ACC112 (cell line): Measurements from ENCODE around the gene EVX1.
A peak's percentile ranks its signal among the peaks of the same experiment; 100 is the strongest.

Experiments
- H2AFZ ChIP-seq: fragments of 200-600 bp; sonication (generic); one replicate; pipeline ENCODE4 v1.6.0; 2017; ENCODE audit warnings: antibody characterized with exemption, low read length; ENCODE audit not compliant: unreplicated experiment
- H3K27ac ChIP-seq: fragments of 200-600 bp; sonication (generic); 2 replicates; pipeline ENCODE4 v1.5.1; 2014; ENCODE audit warnings: low read depth, mild to moderate bottlenecking, antibody characterized with exemption, low read length, moderate library complexity
- H3K27me3 ChIP-seq: fragments of 200-600 bp; sonication (generic); 2 replicates; pipeline ENCODE4 v1.6.1; 2014; ENCODE audit warnings: mild to moderate bottlenecking, antibody characterized with exemption, low read length, moderate library complexity, mixed read lengths; ENCODE audit not compliant: insufficient read depth
- H3K36me3 ChIP-seq: fragments of 200-600 bp; sonication (generic); 2 replicates; pipeline ENCODE4 v1.6.1; 2016; ENCODE audit warnings: mild to moderate bottlenecking, antibody characterized with exemption, low read length, moderate library complexity, mixed read lengths; ENCODE audit not compliant: insufficient read depth
- H3K4me1 ChIP-seq: fragments of 200-600 bp; sonication (generic); one replicate; pipeline ENCODE4 v1.6.1; 2016; ENCODE audit warnings: low read length, mixed read lengths; ENCODE audit not compliant: insufficient read depth, unreplicated experiment, control insufficient read depth
- H3K4me3 ChIP-seq: fragments of 200-600 bp; sonication (generic); 2 replicates; pipeline ENCODE4 v1.5.1; 2014; ENCODE audit warnings: mild to moderate bottlenecking, low read depth, low read length
- H3K79me2 ChIP-seq: fragments of 200-600 bp; sonication (generic); one replicate; pipeline ENCODE4 v1.6.0; 2016; ENCODE audit warnings: low read length; ENCODE audit not compliant: control insufficient read depth, unreplicated experiment, insufficient read depth

The EVX1 gene

GRCh38 chr7:27238979-27239386 is 3.6 kb upstream of the EVX1 start:
- no peaks in the 10 kb centered on the region for H3K36me3 ChIP-seq
- H3K4me1 ChIP-seq = no peaks in the 10 kb centered on the region
- H3K27ac ChIP-seq = no peak overlapping the region
- H3K4me3 ChIP-seq = no peak overlapping the region
- no peak overlapping the region for H2AFZ ChIP-seq
- no peaks in the 10 kb centered on the region for H3K79me2 ChIP-seq
- H3K27me3 ChIP-seq = peaks cover 85% of the 10 kb centered on the region

DNA sequence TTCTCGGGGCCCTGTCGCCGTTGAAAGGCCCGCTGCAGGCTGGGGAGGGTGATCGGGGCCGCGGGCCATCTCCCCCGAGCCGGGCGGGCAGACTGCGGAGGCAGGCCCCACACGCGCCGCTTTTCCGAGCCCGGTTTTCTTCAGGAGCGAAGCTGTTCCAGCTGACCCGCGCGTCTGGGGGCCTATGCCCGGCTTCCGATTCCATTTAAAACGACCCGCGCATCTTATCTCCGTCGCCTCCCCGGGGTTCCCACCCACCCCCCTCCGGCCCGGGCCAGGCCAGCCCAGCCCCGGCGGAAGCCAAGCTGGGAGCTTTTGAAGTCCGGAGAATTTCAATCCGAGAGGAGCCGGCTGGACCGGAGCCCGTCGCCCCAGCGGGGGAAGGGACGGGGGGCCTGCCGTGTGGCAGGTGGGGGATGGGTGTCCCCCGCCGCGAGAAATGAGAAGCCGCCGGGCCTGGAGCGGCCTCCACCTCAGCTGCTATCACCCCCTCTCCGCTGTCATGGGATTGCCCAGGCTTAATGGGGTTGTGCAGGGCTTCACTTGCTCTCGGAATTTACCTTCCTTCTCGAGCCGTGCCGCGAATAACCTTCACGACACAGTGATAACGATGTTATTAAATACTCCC is 3.1 kb upstream of the EVX1 start:
- Histone ChIP-seq H3K27ac (no peak overlapping the region), H3K27me3 (peaks cover 90% of the 10 kb centered on the region), H3K79me2 (no peaks in the 10 kb centered on the region), H3K36me3 (no peaks in the 10 kb centered on the region), H3K4me1 (no peaks in the 10 kb centered on the region), H3K4me3 (no peak overlapping the region), H2AFZ (no peak overlapping the region)

GRCh38 chr7:27240015-27240731 is 2.4 kb upstream of the EVX1 start:
- no peaks in the 10 kb centered on the region for H3K36me3 ChIP-seq
- peaks cover 95% of the 10 kb centered on the region for H3K27me3 ChIP-seq
- no peaks in the 10 kb centered on the region for H3K4me1 ChIP-seq
- H3K27ac ChIP-seq = no peak overlapping the region
- H3K4me3 ChIP-seq = no peak overlapping the region
- no peak overlapping the region for H2AFZ ChIP-seq
- no peaks in the 10 kb centered on the region for H3K79me2 ChIP-seq

- no peaks in the 10 kb centered on the region for H3K4me1 ChIP-seq
- peaks cover 95% of the 10 kb centered on the region for H3K27me3 ChIP-seq
- no peak overlapping the region for H2AFZ ChIP-seq
- no peaks in the 10 kb centered on the region for H3K79me2 ChIP-seq
- no peak overlapping the region for H3K4me3 ChIP-seq
- H3K36me3 ChIP-seq = no peaks in the 10 kb centered on the region
- no peak overlapping the region for H3K27ac ChIP-seq
Measured at GRCh38 chr7:27241189-27242056, 1.2 kb upstream of the EVX1 start.

DNA sequence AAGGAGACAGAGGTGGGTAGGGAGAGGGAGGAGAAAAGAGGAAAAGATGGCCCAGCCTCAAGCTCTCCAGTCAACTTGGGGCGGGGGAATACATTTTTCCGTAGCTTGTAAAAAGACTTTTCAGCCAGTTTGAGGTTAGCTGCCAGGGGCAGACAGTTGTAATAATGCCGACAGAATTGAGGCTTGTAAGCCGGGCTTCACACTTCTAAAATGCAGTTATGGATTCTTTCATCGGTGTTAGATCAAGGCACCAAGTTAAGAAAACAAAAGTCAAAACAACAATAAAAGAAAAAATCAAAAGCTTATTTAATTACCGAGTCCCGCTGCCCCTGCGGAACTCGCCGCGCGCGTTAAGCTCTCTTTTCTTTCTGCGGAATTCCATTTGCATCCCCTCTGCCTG is 448 bp upstream of the EVX1 start:
- H3K4me1 ChIP-seq = no peaks in the 10 kb centered on the region
- H3K27me3 ChIP-seq = peaks cover 95% of the 10 kb centered on the region
- no peaks in the 10 kb centered on the region for H3K36me3 ChIP-seq
- H3K4me3 ChIP-seq = peak overlapping the region; percentile 43
- no peak overlapping the region for H2AFZ ChIP-seq
- no peaks in the 10 kb centered on the region for H3K79me2 ChIP-seq
- no peak overlapping the region for H3K27ac ChIP-seq

DNA sequence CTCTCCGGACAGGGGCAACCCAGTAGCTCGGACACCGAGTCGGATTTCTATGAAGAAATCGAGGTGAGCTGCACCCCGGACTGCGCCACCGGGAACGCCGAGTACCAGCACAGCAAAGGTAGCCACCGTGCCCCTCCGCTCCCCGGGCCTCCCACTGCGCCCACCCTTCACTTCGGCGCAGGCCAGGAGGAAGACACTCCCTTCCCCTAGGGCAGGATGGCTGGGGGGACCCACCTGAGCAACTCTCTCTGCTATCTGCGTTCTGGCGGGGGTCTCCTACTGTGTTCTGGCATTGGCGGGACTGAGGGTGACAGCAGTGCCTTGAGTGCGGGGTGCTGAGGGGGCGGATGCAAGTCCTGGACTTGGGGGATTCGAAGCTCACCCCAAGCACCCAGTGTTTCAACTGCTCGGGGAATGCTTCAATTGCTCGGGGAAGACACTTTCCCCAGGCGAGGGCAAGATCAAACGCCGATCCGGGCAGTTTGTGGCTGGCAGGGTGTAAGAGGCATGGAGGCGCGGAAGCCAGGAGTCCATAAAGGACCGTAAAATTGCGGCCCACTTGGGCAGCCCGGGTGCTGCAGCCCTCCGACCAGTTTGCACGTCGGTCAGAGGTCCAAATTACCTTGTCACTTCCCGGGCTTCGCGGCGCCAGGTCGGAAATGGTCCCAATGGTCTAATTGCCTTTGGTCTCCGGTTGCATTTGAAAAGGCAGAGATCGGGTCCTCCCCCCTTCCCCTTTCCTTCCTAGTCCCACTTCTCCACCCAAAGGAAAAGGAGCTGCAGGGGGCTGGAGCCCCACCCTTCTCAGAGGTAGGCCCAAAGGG is 950 bp downstream of the EVX1 start:
- Histone ChIP-seq H3K27me3 (peaks cover 100% of the 10 kb centered on the region), H3K4me1 (no peaks in the 10 kb centered on the region), H3K4me3 (peak overlapping the region; percentile 43; the same call in 1 of the 2 replicates), H3K27ac (no peak overlapping the region), H3K36me3 (no peaks in the 10 kb centered on the region), H3K79me2 (no peaks in the 10 kb centered on the region), H2AFZ (no peak overlapping the region)

DNA sequence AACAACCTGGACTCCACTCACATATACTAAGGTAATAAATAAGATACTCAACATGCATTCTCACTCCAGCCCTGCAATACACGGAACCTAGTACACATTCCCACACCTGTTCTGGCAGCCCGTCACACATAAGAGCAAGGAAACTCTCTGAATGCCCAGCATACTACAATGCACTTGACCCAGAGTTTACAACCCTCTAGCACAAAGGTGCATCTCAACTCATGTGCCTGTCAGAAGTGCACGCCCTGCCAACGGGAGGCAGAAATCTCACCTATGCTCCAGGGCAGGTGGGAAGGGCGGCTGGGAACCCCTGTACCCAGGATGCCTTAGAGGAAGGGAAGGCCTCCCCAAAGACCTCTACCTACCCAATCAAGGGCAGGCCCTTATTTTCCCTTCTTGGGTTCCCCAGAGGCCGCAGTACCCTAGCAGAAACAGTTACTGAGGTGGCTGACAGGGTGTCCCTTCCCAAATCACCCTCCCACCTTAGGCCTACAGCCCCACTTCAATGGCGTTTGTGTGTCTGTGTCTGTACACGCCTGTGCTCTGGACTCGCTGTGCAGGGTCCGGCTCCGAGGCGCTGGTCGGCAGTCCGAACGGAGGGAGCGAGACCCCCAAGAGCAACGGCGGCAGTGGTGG is 2.0 kb downstream of the EVX1 start:
- no peak overlapping the region for H3K4me3 ChIP-seq
- no peaks in the 10 kb centered on the region for H3K79me2 ChIP-seq
- H2AFZ ChIP-seq = no peak overlapping the region
- H3K36me3 ChIP-seq = no peaks in the 10 kb centered on the region
- H3K27ac ChIP-seq = no peak overlapping the region
- H3K27me3 ChIP-seq = peaks cover 99% of the 10 kb centered on the region
- H3K4me1 ChIP-seq = no peaks in the 10 kb centered on the region

- Histone ChIP-seq H3K4me1 (no peaks in the 10 kb centered on the region), H3K4me3 (peak overlapping the region; percentile 48; the same call in 1 of the 2 replicates), H2AFZ (no peak overlapping the region), H3K27me3 (peaks cover 99% of the 10 kb centered on the region), H3K27ac (no peak overlapping the region), H3K79me2 (no peaks in the 10 kb centered on the region), H3K36me3 (no peaks in the 10 kb centered on the region)
Measured at GRCh38 chr7:27245124-27245797, 2.7 kb downstream of the EVX1 start.

- H3K4me1 ChIP-seq = no peaks in the 10 kb centered on the region
- H3K4me3 ChIP-seq = peak overlapping the region; percentile 48
- no peak overlapping the region for H3K27ac ChIP-seq
- H3K27me3 ChIP-seq = peaks cover 99% of the 10 kb centered on the region
- H3K36me3 ChIP-seq = no peaks in the 10 kb centered on the region
- no peak overlapping the region for H2AFZ ChIP-seq
- H3K79me2 ChIP-seq = no peaks in the 10 kb centered on the region
Measured at GRCh38 chr7:27245798-27246691, 3.4 kb downstream of the EVX1 start.
